Stimulated activated CD4-positive, alpha-beta T cell treated with anti-CD3 and anti-CD28 coated beads, Interleukin-4, amount 100 ng/mL, for 24 hours (primary cell): ENCODE results near the gene ERP44.
"Not testable (repeated sequence)": the region's sequence is repeated elsewhere in the genome, so short reads cannot be mapped to it uniquely, and the experiment has no call there.

Experiments
- DNase-seq: peaks from one replicate; pipeline ENCODE4 v3.0.0-alpha.2; 2020

ERP44 gene

GRCh38 chr9:100064872-100065581 is 33.8 kb downstream of the ERP44 start:
- no peak for DNase-seq

- DNase-seq: no peak
These were observed 35.6 kb downstream of the ERP44 start for GRCh38 chr9:100063185-100063584.

GRCh38 chr9:100062683-100063082 is 36.1 kb downstream of the ERP44 start:
- DNase-seq: not testable (repeated sequence)

- DNase-seq: no peak
These were observed 39.9 kb downstream of the ERP44 start for GRCh38 chr9:100058699-100059579.

- DNase-seq: no peak
These were observed 41.2 kb downstream of the ERP44 start for GRCh38 chr9:100057624-100058023.

GRCh38 chr9:100056561-100056960 is 42.2 kb downstream of the ERP44 start:
- no peak for DNase-seq

GRCh38 chr9:100052375-100052774 is 46.4 kb downstream of the ERP44 start:
- DNase-seq: no peak

GRCh38 chr9:100049551-100049950 is 49.2 kb downstream of the ERP44 start:
- no peak for DNase-seq

- DNase-seq: no peak
These were observed 60.3 kb downstream of the ERP44 start for GRCh38 chr9:100038472-100038871.

- no peak for DNase-seq
These were observed 64.8 kb downstream of the ERP44 start for GRCh38 chr9:100033877-100034551.

GRCh38 chr9:100030548-100030947 is 68.3 kb downstream of the ERP44 start:
- no peak for DNase-seq

GRCh38 chr9:100029251-100029650 is 69.5 kb downstream of the ERP44 start:
- DNase-seq: no peak

- peak; percentile 73 for DNase-seq
These were observed 70.5 kb downstream of the ERP44 start for GRCh38 chr9:100028201-100028784.

- no peak for DNase-seq
These were observed 71.3 kb downstream of the ERP44 start for GRCh38 chr9:100027543-100027942.

GRCh38 chr9:100021931-100022330 is 76.9 kb downstream of the ERP44 start:
- DNase-seq: no peak

GRCh38 chr9:100020121-100020795 is 78.5 kb downstream of the ERP44 start:
- DNase-seq: no peak

GRCh38 chr9:100019541-100019940 is 79.3 kb downstream of the ERP44 start:
- DNase-seq: no peak

- DNase-seq: no peak
These were observed 84.0 kb downstream of the ERP44 start for GRCh38 chr9:100014846-100015245.

GRCh38 chr9:100013573-100013972 is 85.2 kb downstream of the ERP44 start:
- DNase-seq: no peak

GRCh38 chr9:100012279-100012678 is 86.5 kb downstream of the ERP44 start:
- no peak for DNase-seq

GRCh38 chr9:100011062-100011681 is 87.6 kb downstream of the ERP44 start:
- DNase-seq: peak; percentile 55

- no peak for DNase-seq
These were observed 99.0 kb downstream of the ERP44 start for GRCh38 chr9:99999797-100000196.
